Measurements from ENCODE around the gene CLCA2. TPM values are rescaled to one million over a fixed set of nuclear protein-coding genes. Genes with fewer than 3 reads are reported as not detected.

The CLCA2 gene
- polyA plus RNA-seq, 1 donor from 2014 or later: not detected

GRCh38 chr1:86382878-86383277, 41.1 kb upstream of the CLCA2 start:
- Histone ChIP-seq H3K79me2 (replicated peaks; ENCODE audit: insufficient read depth, low read length) (peaks cover 11% of the 10 kb centered on the region), H3K27ac (ENCODE audit: low read length) (no peak overlapping the region), H3K9me3 (ENCODE audit: low read length) (no peaks in the 10 kb centered on the region), H4K20me1 (ENCODE audit: insufficient read depth) (no peaks in the 10 kb centered on the region), H3K4me3 (ENCODE audit: low read length) (no peak overlapping the region), H3K4me2 (ENCODE audit: low read length) (no peak overlapping the region), H2AFZ (ENCODE audit: low read depth, low read length) (no peak overlapping the region), H3F3A (ENCODE audit: insufficient read depth, low read length, poor library complexity, severe bottlenecking) (no peaks in the 10 kb centered on the region), H3K9me2 (ENCODE audit: insufficient read depth, low read length) (no peaks in the 10 kb centered on the region), H3K36me3 (ENCODE audit: insufficient read depth, low read length) (no peaks in the 10 kb centered on the region), H3K9ac (ENCODE audit: low read length) (no peak overlapping the region), H3K27me3 (ENCODE audit: insufficient read depth, low read depth, low read length) (no peaks in the 10 kb centered on the region)
- no peak for TF ChIP-seq POLR2AphosphoS5 (IDR thresholded peaks at IDR 0.05)
- no peak for TF ChIP-seq EZH2 (IDR thresholded peaks at IDR 0.05; ENCODE audit: borderline replicate concordance, insufficient read depth, low read length, poor library complexity, severe bottlenecking)
- TF ChIP-seq REST (IDR thresholded peaks at IDR 0.05; ENCODE audit: borderline replicate concordance): no peak
- TF ChIP-seq CTCF (IDR thresholded peaks at IDR 0.05; ENCODE audit: poor library complexity, severe bottlenecking): no peak
- TF ChIP-seq MXI1 (conservative IDR thresholded peaks at IDR 0.05; ENCODE audit: poor library complexity, severe bottlenecking): no peak
- no peak for TF ChIP-seq RAD21 (conservative IDR thresholded peaks at IDR 0.05)
- no peak for TF ChIP-seq SMC3 (conservative IDR thresholded peaks at IDR 0.05; ENCODE audit: poor library complexity)
- TF ChIP-seq EP300 (conservative IDR thresholded peaks at IDR 0.05; ENCODE audit: poor library complexity, severe bottlenecking): no peak
- TF ChIP-seq TAF1 (IDR thresholded peaks at IDR 0.05; ENCODE audit: low read depth): no peak

- H3K9me2 ChIP-seq (ENCODE audit: insufficient read depth, low read length): no peaks in the 10 kb centered on the region
- no peaks in the 10 kb centered on the region for H4K20me1 ChIP-seq (ENCODE audit: insufficient read depth)
- H3K79me2 ChIP-seq (replicated peaks; ENCODE audit: insufficient read depth, low read length): peaks cover 50% of the 10 kb centered on the region
- H3K27ac ChIP-seq (ENCODE audit: low read length): no peak overlapping the region
- no peak overlapping the region for H3K4me2 ChIP-seq (ENCODE audit: low read length)
- H3K9me3 ChIP-seq (ENCODE audit: low read length): no peaks in the 10 kb centered on the region
- H3K4me3 ChIP-seq (ENCODE audit: low read length): no peak overlapping the region
- TF ChIP-seq TAF1 (IDR thresholded peaks at IDR 0.05; ENCODE audit: low read depth) (no peak), RAD21 (conservative IDR thresholded peaks at IDR 0.05) (no peak)
- no peak overlapping the region for H3K9ac ChIP-seq (ENCODE audit: low read length)
- H3K36me3 ChIP-seq (ENCODE audit: insufficient read depth, low read length): no peaks in the 10 kb centered on the region
- no peaks in the 10 kb centered on the region for H3K27me3 ChIP-seq (ENCODE audit: insufficient read depth, low read depth, low read length)
- no peaks in the 10 kb centered on the region for H3F3A ChIP-seq (ENCODE audit: insufficient read depth, low read length, poor library complexity, severe bottlenecking)
- H2AFZ ChIP-seq (ENCODE audit: low read depth, low read length): no peak overlapping the region
Observed at GRCh38 chr1:86387916-86388627, 35.9 kb upstream of the CLCA2 start.

Measured in neural cell (in vitro differentiated cells).